HG02884 (cell line): ENCODE results near the gene C12orf76.
"Not testable (repeated sequence)": the region's sequence is repeated elsewhere in the genome, so short reads cannot be mapped to it uniquely, and the experiment has no call there.

ENCODE experiments used
- ATAC-seq: cut with Tn5 transposase; IDR thresholded peaks from one replicate; pipeline ENCODE4 v1.9.1; 2021; ENCODE audit warnings: mild to moderate bottlenecking, moderate library complexity; ENCODE audit not compliant: unreplicated experiment

C12orf76 gene

GRCh38 chr12:110065540-110065939, 17.2 kb upstream of the C12orf76 start:
- no peak for ATAC-seq

GRCh38 chr12:110062241-110062640, 13.9 kb upstream of the C12orf76 start:
- ATAC-seq: no peak

GRCh38 chr12:110059651-110060000, 11.3 kb upstream of the C12orf76 start:
- no peak for ATAC-seq

- no peak for ATAC-seq
These were observed 10.7 kb upstream of the C12orf76 start for GRCh38 chr12:110058875-110059615.

- ATAC-seq: not testable (repeated sequence)
These were observed 8.3 kb upstream of the C12orf76 start for GRCh38 chr12:110056643-110057042.

- ATAC-seq: not testable (repeated sequence)
These were observed 7.3 kb upstream of the C12orf76 start for GRCh38 chr12:110055375-110056352.

- ATAC-seq: no peak
These were observed 2.6 kb upstream of the C12orf76 start for GRCh38 chr12:110050927-110051326.

GRCh38 chr12:110049666-110050065, 1.3 kb upstream of the C12orf76 start:
- ATAC-seq: not testable (repeated sequence)

- not testable (repeated sequence) for ATAC-seq
These were observed 712 bp upstream of the C12orf76 start for GRCh38 chr12:110049034-110049433.

- ATAC-seq: no peak
These were observed 903 bp downstream of the C12orf76 start for GRCh38 chr12:110047297-110047940.

- ATAC-seq: no peak
These were observed 1.7 kb downstream of the C12orf76 start for GRCh38 chr12:110046451-110047187.

GRCh38 chr12:110042264-110042663, 6.1 kb downstream of the C12orf76 start:
- no peak for ATAC-seq

- no peak for ATAC-seq
These were observed 9.1 kb downstream of the C12orf76 start for GRCh38 chr12:110039085-110039807.

GRCh38 chr12:110038741-110039084, 9.6 kb downstream of the C12orf76 start:
- ATAC-seq: no peak

GRCh38 chr12:110037315-110037714, 11.0 kb downstream of the C12orf76 start:
- ATAC-seq: no peak

GRCh38 chr12:110035534-110036104, 12.7 kb downstream of the C12orf76 start:
- no peak for ATAC-seq

- ATAC-seq: no peak
These were observed 14.4 kb downstream of the C12orf76 start for GRCh38 chr12:110033888-110034287.

GRCh38 chr12:110029290-110029815, 19.0 kb downstream of the C12orf76 start:
- ATAC-seq: no peak

GRCh38 chr12:110028323-110028722, 20.0 kb downstream of the C12orf76 start:
- ATAC-seq: no peak

- ATAC-seq: no peak
These were observed 24.3 kb downstream of the C12orf76 start for GRCh38 chr12:110024051-110024450.
